Uterus (tissue), 4 donors: ENCODE data around the gene ADCY6. TPM values are rescaled to one million over a fixed set of nuclear protein-coding genes. Genes with fewer than 3 reads are reported as not detected.
"Not testable (repeated sequence)": the region's sequence is repeated elsewhere in the genome, so short reads cannot be mapped to it uniquely, and the experiment has no call there.

Experiments used
- DNase-seq, 2 donors: peaks; one replicate each; pipeline ENCODE4 v3.0.0-alpha.2; 2019 to 2020
- H3K27ac ChIP-seq, 2 donors: fragments of 200-600 bp; sonication (generic); 1 replicate in 1 of 2; 2 replicates in 1 of 2; pipeline ENCODE4 v1.5.1; 2016 to 2018
- H3K27me3 ChIP-seq, 2 donors: fragments of 200-600 bp; sonication (generic); one replicate each; pipeline ENCODE4 v1.5.1; 2018 to 2019; ENCODE audit warnings: control low read depth in 1 of 2
- H3K36me3 ChIP-seq, 2 donors: fragments of 200-600 bp; sonication (generic); one replicate each; pipeline ENCODE4 v1.5.1; 2019; ENCODE audit warnings: control low read depth in 1 of 2
- H3K4me1 ChIP-seq, 2 donors: fragments of 200-600 bp; sonication (generic); one replicate each; pipeline ENCODE4 v1.5.1; 2018 to 2019; ENCODE audit warnings: control low read depth in 1 of 2
- H3K4me3 ChIP-seq, 2 donors: fragments of 200-600 bp; sonication (generic); 1 replicate in 1 of 2; 2 replicates in 1 of 2; pipeline ENCODE4 v1.5.1; 2018 to 2019; ENCODE audit warnings: mild to moderate bottlenecking in 1 of 2
- H3K9me3 ChIP-seq, 2 donors: fragments of 200-600 bp; sonication (generic); one replicate each; pipeline ENCODE4 v1.5.1; 2019; ENCODE audit warnings: control low read depth in 1 of 2
- POLR2A ChIP-seq, 2 donors: fragments of 450-650 bp; IDR thresholded peaks; one replicate each; pipeline ENCODE4 v1.6.1; 2016; ENCODE audit warnings: antibody characterized with exemption in 2 of 2, mild to moderate bottlenecking in 1 of 2, moderate library complexity in 1 of 2
- intact Hi-C: fragments of 100-400 bp; cut with DNase I; formaldehyde crosslinking; loops from one replicate; pipeline ENCODE4 v1.15.1; 2023; ENCODE audit warnings: low total_unique reads
- microRNA-seq: library from miRNA; unstranded; fragments of <30 nt; microRNA quantifications from one replicate; pipeline ENCODE4, GENCODE V29; 2016; ENCODE audit warnings: borderline microRNAs expressed, borderline replicate concordance
- small RNA-seq: library from RNA; depleted of rRNA; stranded (forward); fragments of <200 nt; gene quantifications from one replicate; pipeline ENCODE3, GENCODE V24; 2016
- total RNA-seq, 4 donors: library from RNA; depleted of rRNA in 3 of 4; stranded (reverse); fragments of >200 nt in 3 of 4; gene quantifications; one replicate each; pipeline versions ENCODE4 v1.1.0 to v1.2.4, GENCODE V29; 2014 to 2023
- TF ChIP-seq, protein P1 (sequence below), 4 experiments: fragments of 200-600 bp in 2 of 4; fragments of 450-650 bp in 2 of 4; sonication (generic) in 2 of 4; IDR thresholded peaks; one replicate each; pipeline ENCODE4 v1.5.1; 2016 to 2019; ENCODE audit warnings: antibody characterized with exemption in 4 of 4, mild to moderate bottlenecking in 2 of 4, moderate library complexity in 1 of 4
- donor health status: DM: yes; HTN: yes; CAD: no.

ADCY6 gene
- total RNA-seq, 4 donors from 2014 or later, result 10.6 to 75.8 (median 55.0) TPM

DNA sequence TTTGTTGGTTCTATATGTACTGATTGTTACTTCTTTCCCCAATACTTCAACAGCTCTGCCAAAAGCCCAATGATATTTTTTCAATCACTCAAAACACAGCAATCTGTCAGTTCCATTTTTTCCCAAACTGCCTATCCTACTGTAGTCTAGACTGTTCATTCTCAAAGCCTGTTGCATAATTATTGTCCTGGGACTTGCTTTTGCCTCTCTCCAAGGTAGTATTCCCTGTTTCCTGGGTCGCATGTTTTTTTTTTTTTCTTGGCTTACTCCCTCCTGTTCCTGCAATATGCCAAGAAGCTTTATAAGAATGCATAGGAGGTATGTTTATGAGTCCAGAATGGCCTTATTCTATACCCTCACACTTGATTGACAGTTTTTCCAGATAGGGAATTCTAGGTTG is 52.4 kb downstream of the ADCY6 start:
- intact Hi-C loops, result no loop called here
- DNase-seq, result no peak
- Histone ChIP-seq H3K4me1 (no peaks in the 10 kb centered on the region), H3K36me3 (no peaks in the 10 kb centered on the region), H3K27ac (no peak overlapping the region), H3K4me3 (no peak overlapping the region), H3K27me3 (no peaks in the 10 kb centered on the region), H3K9me3 (no peaks in the 10 kb centered on the region)
- TF ChIP-seq, protein P1, sequence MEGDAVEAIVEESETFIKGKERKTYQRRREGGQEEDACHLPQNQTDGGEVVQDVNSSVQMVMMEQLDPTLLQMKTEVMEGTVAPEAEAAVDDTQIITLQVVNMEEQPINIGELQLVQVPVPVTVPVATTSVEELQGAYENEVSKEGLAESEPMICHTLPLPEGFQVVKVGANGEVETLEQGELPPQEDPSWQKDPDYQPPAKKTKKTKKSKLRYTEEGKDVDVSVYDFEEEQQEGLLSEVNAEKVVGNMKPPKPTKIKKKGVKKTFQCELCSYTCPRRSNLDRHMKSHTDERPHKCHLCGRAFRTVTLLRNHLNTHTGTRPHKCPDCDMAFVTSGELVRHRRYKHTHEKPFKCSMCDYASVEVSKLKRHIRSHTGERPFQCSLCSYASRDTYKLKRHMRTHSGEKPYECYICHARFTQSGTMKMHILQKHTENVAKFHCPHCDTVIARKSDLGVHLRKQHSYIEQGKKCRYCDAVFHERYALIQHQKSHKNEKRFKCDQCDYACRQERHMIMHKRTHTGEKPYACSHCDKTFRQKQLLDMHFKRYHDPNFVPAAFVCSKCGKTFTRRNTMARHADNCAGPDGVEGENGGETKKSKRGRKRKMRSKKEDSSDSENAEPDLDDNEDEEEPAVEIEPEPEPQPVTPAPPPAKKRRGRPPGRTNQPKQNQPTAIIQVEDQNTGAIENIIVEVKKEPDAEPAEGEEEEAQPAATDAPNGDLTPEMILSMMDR (IDR thresholded peaks at IDR 0.05), result no peak
- TF ChIP-seq POLR2A (IDR thresholded peaks at IDR 0.05), result no peak

DNA sequence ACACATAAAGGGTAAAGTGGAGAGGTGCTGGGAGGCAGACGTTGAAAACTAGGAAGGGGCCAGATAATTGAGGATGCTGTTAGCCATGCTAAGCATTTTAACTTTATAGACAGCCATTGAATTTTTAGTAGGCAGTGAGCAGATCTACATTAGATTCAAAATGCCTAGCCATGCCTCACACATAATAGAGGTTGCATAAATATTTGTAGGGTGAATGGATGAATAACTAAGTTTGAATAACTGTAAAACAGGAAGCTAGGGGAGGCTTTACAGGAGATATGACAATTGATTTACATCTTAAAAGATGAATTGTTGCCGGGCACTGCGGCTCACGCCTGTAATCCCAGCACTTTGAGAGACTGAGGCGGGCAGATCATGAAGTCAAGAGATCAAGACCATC is 60.1 kb downstream of the ADCY6 start:
- Histone ChIP-seq H3K4me3 (no peak overlapping the region), H3K9me3 (no peaks in the 10 kb centered on the region), H3K4me1 (no peaks in the 10 kb centered on the region), H3K27ac (no peak overlapping the region), H3K36me3 (no peaks in the 10 kb centered on the region), H3K27me3 (no peaks in the 10 kb centered on the region)
- TF ChIP-seq POLR2A (IDR thresholded peaks at IDR 0.05), result no peak
- intact Hi-C loops, result no loop called here
- no peak for DNase-seq

DNA sequence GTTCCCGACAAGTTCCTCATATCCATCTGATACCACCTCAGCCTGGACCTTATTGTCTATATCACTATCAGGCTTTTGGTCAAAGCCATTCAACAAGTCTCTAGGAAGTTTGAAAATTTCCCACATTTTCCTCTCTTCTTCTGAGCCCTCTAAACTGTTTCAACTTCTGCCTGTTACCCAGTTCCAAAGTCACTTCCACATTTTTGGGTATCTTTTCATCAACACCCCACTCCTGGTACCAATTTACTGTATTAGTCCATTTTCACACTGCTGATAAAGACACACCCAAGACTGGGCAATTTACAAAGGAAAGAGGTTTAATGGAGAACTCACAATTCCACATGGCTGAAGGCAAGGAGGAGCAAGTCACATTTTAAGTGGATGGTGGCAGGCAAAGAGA is 68.2 kb downstream of the ADCY6 start:
- H3K4me1 ChIP-seq, H3K4me3 ChIP-seq, H3K27ac ChIP-seq, H3K9me3 ChIP-seq, DNase-seq, H3K36me3 ChIP-seq, intact Hi-C loops, H3K27me3 ChIP-seq: not testable (repeated sequence)

DNA sequence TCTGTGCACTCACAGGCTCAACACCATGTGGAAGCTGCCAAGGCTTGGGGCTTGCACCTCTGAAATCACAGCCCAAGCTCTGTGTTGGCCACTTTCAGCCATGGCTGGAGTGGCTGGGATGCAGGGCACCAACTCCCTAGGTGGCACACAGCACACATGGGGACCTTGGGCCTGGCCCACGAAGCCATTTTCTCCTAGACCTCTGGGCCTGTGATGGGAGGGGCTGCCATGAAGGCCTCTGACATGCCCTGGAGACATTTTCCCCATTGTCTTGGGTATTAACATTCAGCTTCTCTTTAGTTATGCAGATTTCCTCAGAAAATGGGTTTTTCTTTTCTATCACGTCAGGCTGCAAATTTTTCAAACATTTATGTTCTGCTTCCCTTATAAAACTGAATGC is 68.7 kb downstream of the ADCY6 start:
- H3K9me3 ChIP-seq, intact Hi-C loops: not testable (repeated sequence)

DNA sequence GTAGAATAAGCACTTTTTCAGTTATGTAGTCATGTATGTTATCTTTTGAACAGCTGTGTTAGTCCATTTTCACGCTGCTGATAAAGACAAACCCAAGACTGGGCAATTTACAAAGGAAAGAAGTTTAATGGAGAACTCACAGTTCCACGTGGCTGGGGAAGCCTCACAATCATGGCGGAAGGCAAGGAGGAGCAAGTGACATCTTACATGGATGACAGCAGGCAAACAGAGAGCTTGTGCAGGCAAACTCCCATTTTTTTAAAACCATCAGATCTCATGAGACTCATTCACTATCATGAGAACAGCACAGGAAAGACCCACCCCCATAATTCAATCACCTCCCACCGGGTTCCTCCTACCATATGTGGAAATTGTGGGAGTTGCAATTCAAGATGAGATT is 69.9 kb downstream of the ADCY6 start:
- H3K27me3 ChIP-seq, H3K36me3 ChIP-seq, intact Hi-C loops, H3K27ac ChIP-seq, DNase-seq, H3K9me3 ChIP-seq, H3K4me3 ChIP-seq: not testable (repeated sequence)
- H3K4me1 ChIP-seq, result peaks cover 6 to 12% of the 10 kb centered on the region in 2 donors

More for the DNA sequence above, 68.7 kb downstream of the ADCY6 start:
- not testable (repeated sequence) for H3K27ac ChIP-seq, H3K4me3 ChIP-seq, H3K27me3 ChIP-seq, H3K4me1 ChIP-seq, DNase-seq, H3K36me3 ChIP-seq

DNA sequence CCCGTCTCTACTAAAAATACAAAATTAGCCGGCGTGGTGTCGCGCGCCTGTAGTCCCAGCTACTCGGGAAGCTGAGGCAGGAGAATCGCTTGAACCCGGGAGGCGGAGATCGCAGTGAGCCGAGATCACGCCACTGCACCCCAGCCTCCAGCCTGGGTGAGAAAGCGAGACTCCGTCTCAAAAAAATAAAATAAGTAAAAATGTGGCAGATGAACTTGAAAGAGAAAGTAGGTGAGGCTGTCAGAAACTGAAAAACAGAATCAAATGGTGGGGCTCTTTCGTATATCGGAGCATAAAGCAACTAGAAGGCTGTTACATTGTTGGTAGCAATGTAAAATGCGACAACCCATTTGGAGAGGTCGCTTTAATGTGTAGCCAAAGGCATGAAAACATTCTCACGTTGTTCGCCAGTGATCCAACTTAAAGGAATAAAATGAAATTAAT is 71.6 kb downstream of the ADCY6 start:
- H3K4me1 ChIP-seq, result peaks cover 6 to 12% of the 10 kb centered on the region in 2 donors
- H3K27ac ChIP-seq, result peak overlapping the region; percentile 91 to 94
- no peaks in the 10 kb centered on the region for H3K9me3 ChIP-seq
- no peaks in the 10 kb centered on the region for H3K27me3 ChIP-seq
- no peak for DNase-seq
- intact Hi-C loops, result no loop called here
- TF ChIP-seq POLR2A (IDR thresholded peaks at IDR 0.05), result no peak
- TF ChIP-seq, protein P1 (IDR thresholded peaks at IDR 0.05), result peak in 1 of 4 experiments; percentile 1
- peak overlapping the region; percentile 69 to 70 for H3K4me3 ChIP-seq
- H3K36me3 ChIP-seq, result no peaks in the 10 kb centered on the region

DNA sequence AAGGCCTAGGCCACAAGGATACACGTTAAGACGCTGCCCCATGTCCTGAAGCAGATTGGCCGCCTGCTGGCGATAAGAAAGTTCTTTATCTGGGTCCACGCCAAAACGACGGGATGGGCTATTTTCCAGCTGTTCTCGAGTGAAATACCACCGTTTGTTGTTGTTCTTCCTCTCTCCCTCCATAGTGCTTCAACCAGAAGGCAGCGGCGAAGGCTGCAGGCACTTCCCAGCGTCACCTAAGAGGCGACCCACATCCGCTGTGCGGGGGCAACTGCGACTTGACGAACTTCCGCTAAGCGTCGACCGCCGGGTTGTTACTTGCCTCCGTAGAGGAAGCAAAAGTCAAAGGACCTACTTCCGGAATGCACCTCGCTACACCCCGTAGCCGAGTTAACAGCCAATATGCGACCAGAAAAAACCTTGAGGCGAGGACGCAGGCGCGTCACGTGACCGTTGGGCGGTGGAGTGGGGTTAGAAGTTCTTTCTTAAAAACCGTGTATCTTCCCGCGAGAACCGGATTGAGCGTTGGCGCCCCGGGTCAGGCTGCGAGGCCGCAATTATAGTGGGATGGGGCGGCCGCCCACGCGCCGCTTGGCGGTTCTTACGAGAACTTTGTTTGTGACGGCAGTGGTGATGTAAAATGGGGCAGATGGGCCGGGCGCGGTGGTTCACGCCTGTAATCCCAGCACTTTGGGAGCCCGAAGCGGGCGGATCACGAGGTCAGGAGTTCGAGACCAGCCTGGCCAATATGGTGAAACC is 72.2 kb downstream of the ADCY6 start, which contains the start of gene CCNT1:
Gene CCNT1 (minus strand): TSS at position 215 of the 759 bp plus-strand sequence. CDS start 32 bp downstream, at position 183.
- Histone ChIP-seq H3K4me1 (peaks cover 6 to 12% of the 10 kb centered on the region in 2 donors), H3K4me3 (peak within 1 kb of the TSS; percentile 69 to 70), H3K27ac (peak within 1 kb of the TSS; percentile 91 to 94), H3K9me3 (no peaks in the 10 kb centered on the region), H3K36me3 (no peaks in the 10 kb centered on the region), H3K27me3 (no peaks in the 10 kb centered on the region)
- peak; percentile 23 to 64 for TF ChIP-seq POLR2A (IDR thresholded peaks at IDR 0.05)
- TF ChIP-seq, protein P1 (IDR thresholded peaks at IDR 0.05), result peak; percentile 21 to 62 (median 38)
- DNase-seq, result peak; percentile 98 to 99
- intact Hi-C loops, result no loop called here

Small RNAs within 50 kb of the gene (microRNA-seq; reads per million reads assigned to microRNA genes)
- gene MIR4701, result not detected

Small RNAs within 50 kb of the gene (small RNA-seq; reads per million reads assigned to genes)
- gene MIR4701 (not detected), gene RF00019 (not detected)

Other genes with a start within 250 kb of the ADCY6 start
- gene LALBA, start 219.0 kb downstream of the ADCY6 start, total RNA-seq, result not detected
- gene KANSL2, start 106.9 kb downstream of the ADCY6 start, total RNA-seq, result 100 to 1,000 TPM in 1 of 4 donors, 10 to 100 TPM in 3; 34.1 to 431 (median 59.3) TPM
- 10 to 100 TPM; 17.4 to 46.8 (median 33.9) TPM for gene CCNT1, start 72.4 kb downstream of the ADCY6 start, total RNA-seq
- 10 to 100 TPM in 2 of 4 donors, 1 to 10 TPM in 2; 5.9 to 62.2 (median 22.7) TPM for gene CACNB3, start 29.4 kb upstream of the ADCY6 start, total RNA-seq
- 100 to 1,000 TPM in 1 of 4 donors, 10 to 100 TPM in 3; 43.8 to 238 (median 81.8) TPM for gene DDX23, start 63.1 kb upstream of the ADCY6 start, total RNA-seq
- 10 to 100 TPM in 1 of 4 donors, under 1 TPM in 1, not detected in 2; 0.88 to 22.1 TPM for gene RND1, start 76.8 kb upstream of the ADCY6 start, total RNA-seq
- 10 to 100 TPM in 1 of 4 donors, 1 to 10 TPM in 3; 1.2 to 22.0 (median 5.5) TPM for gene FKBP11, start 136.4 kb upstream of the ADCY6 start, total RNA-seq
- 100 to 1,000 TPM in 1 of 4 donors, 10 to 100 TPM in 2, 1 to 10 TPM in 1; 6.9 to 117 (median 29.7) TPM for gene ARF3, start 168.4 kb upstream of the ADCY6 start, total RNA-seq
- gene WNT10B, start 182.6 kb upstream of the ADCY6 start, total RNA-seq, result under 1 TPM in 1 of 4 donors, not detected in 3; 0.35 TPM
- gene WNT1, start 189.2 kb upstream of the ADCY6 start, total RNA-seq, result not detected
- gene DDN, start 210.3 kb upstream of the ADCY6 start, total RNA-seq, result under 1 TPM in 1 of 4 donors, not detected in 3; 0.18 TPM
- 10 to 100 TPM; 34.7 to 46.6 (median 39.6) TPM for gene PRKAG1, start 229.7 kb upstream of the ADCY6 start, total RNA-seq